Cardiac muscle cell (in vitro differentiated cells and primary cell): Measurements from ENCODE around the gene TRAF2. TPM values are rescaled to one million over a fixed set of nuclear protein-coding genes. Genes with fewer than 3 reads are reported as not detected.

ENCODE experiments used
- DNase-seq, 2 donors: peaks; one replicate each; pipeline versions ENCODE4 v3.0.0 to v3.0.0-alpha.2; 2010 to 2017; ENCODE audit warnings: low read depth in 1 of 2, low spot score in 1 of 2
- H3K27ac ChIP-seq: fragments of 200-600 bp; sonication (generic); 2 replicates; pipeline ENCODE4 v1.5.1; 2016
- H3K27me3 ChIP-seq: fragments of 200-600 bp; sonication (generic); 2 replicates; pipeline ENCODE4 v1.6.0; 2016; ENCODE audit warnings: control low read depth
- H3K36me3 ChIP-seq: fragments of 200-600 bp; sonication (generic); 2 replicates; pipeline ENCODE4 v1.5.1; 2016; ENCODE audit warnings: control low read depth
- H3K4me1 ChIP-seq: fragments of 200-600 bp; sonication (generic); 2 replicates; pipeline ENCODE4 v1.8.1; 2017; ENCODE audit warnings: low read depth, mild to moderate bottlenecking, mixed run types
- H3K4me3 ChIP-seq: fragments of 200-600 bp; sonication (generic); 2 replicates; pipeline ENCODE4 v1.5.1; 2016; ENCODE audit warnings: mild to moderate bottlenecking
- H3K9me3 ChIP-seq: fragments of 200-600 bp; sonication (generic); 2 replicates; pipeline ENCODE4 v1.5.1; 2017; ENCODE audit warnings: low read depth, mild to moderate bottlenecking, control low read depth
- polyA plus RNA-seq: library from polyadenylated mRNA; unstranded; fragments of >200 nt; fragmentation: Nextera tagmentation; extraction: Ambion mirVana; gene quantifications from 2 replicates; pipeline ENCODE4 v1.2.1, GENCODE V29; 2016
- total RNA-seq: library from RNA; depleted of rRNA; stranded (reverse); fragments of >200 nt; gene quantifications from 2 replicates; pipeline ENCODE4 v1.2.3, GENCODE V29; 2016
- TF ChIP-seq, protein P1 (sequence below): IDR thresholded peaks from 2 replicates; pipeline ENCODE4 v1.5.1; 2012; ENCODE audit warnings: low read depth, mild to moderate bottlenecking, low read length

Gene TRAF2
- total and polyA plus RNA-seq, 2 experiments from 2014 or later, result 25.6 to 37.2 TPM

DNA sequence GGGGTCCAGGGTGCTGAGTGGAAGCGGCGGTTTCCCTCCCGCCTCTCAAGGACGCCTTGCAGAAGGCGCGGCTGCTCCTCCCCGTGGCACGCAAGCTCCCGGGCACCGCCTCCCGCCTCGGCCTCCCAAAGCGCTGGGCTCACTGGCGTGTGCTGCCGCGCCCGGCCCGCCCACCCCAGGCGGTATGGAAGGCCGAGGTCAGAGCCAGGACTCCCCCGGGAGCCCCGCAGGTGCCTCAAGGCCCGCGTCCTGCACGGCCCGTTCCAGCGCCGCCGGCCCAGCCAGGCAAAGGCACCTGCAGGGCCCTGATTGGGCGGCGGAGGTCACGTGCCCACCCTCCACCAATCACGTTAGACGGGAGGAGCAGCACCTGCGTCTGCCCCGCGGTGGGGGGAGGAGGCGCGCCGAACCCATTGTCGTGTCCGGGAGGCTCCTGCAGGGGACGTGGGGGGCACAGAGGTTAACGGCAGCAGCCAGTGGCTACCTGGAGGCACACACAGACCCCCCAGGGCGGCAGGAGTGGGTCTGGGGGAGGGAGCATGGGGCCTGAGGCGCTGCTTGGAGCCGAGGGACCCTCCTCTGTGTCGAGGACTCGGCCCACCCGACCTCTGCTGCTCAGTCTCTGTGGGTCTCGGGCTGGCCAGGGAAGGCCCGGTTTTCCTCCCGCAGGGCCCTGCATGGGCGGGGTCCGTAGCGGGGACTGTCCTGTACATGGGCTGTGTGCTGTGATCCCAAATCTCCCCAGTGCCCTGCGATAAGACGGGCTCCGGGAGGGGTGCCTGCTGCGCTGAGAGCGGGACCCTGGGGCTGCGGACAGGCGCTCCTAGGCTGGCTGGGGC lies 63.7 kb downstream of the TRAF2 start:
- H3K27ac ChIP-seq, result peak overlapping the region; percentile 96

DNA sequence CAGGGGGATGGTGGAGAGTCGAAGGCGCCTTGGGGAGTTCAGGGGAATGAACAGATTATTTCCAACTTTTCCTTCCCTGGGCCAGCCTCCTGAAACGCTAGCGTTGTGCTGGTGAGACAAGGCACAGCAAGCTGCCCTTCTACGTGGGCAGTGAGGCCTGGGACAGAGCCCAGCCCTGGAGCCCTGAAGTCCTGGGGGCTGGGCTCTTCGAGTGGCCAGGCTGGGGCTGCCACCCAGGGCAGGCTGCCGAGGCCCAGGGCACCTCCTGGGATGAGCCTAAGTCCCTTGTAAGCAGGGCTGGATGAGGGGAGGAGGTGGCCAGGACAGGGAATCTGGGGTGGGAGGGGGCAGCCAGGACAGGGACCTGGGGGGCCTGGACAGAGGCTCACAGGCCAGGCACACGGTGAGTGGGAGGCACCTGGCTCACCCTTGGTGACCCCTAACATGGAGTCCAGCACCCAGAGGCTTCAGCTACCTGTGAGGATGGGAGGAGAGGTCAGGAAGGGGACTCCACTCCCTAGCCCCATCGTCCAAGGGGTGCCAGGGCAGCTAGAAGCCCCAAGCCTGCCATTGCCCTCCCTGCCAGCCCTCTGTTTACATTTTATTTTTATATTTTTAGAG lies 64.5 kb downstream of the TRAF2 start:
- Histone ChIP-seq H3K9me3 (no peaks in the 10 kb centered on the region), H3K4me3 (peak overlapping the region; percentile 47), H3K36me3 (no peaks in the 10 kb centered on the region), H3K4me1 (peaks cover 17% of the 10 kb centered on the region), H3K27ac (peak overlapping the region; percentile 96), H3K27me3 (no peaks in the 10 kb centered on the region)
- TF ChIP-seq, protein P1, sequence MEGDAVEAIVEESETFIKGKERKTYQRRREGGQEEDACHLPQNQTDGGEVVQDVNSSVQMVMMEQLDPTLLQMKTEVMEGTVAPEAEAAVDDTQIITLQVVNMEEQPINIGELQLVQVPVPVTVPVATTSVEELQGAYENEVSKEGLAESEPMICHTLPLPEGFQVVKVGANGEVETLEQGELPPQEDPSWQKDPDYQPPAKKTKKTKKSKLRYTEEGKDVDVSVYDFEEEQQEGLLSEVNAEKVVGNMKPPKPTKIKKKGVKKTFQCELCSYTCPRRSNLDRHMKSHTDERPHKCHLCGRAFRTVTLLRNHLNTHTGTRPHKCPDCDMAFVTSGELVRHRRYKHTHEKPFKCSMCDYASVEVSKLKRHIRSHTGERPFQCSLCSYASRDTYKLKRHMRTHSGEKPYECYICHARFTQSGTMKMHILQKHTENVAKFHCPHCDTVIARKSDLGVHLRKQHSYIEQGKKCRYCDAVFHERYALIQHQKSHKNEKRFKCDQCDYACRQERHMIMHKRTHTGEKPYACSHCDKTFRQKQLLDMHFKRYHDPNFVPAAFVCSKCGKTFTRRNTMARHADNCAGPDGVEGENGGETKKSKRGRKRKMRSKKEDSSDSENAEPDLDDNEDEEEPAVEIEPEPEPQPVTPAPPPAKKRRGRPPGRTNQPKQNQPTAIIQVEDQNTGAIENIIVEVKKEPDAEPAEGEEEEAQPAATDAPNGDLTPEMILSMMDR, result no peak
- DNase-seq, result no peak

More for the DNA sequence above, 63.7 kb downstream of the TRAF2 start:
- Histone ChIP-seq H3K36me3 (no peaks in the 10 kb centered on the region), H3K4me1 (peaks cover 17% of the 10 kb centered on the region), H3K27me3 (no peaks in the 10 kb centered on the region), H3K9me3 (no peaks in the 10 kb centered on the region), H3K4me3 (peak overlapping the region; percentile 47)
- peak; percentile 76 to 94 for DNase-seq
- TF ChIP-seq, protein P1, result no peak

DNA sequence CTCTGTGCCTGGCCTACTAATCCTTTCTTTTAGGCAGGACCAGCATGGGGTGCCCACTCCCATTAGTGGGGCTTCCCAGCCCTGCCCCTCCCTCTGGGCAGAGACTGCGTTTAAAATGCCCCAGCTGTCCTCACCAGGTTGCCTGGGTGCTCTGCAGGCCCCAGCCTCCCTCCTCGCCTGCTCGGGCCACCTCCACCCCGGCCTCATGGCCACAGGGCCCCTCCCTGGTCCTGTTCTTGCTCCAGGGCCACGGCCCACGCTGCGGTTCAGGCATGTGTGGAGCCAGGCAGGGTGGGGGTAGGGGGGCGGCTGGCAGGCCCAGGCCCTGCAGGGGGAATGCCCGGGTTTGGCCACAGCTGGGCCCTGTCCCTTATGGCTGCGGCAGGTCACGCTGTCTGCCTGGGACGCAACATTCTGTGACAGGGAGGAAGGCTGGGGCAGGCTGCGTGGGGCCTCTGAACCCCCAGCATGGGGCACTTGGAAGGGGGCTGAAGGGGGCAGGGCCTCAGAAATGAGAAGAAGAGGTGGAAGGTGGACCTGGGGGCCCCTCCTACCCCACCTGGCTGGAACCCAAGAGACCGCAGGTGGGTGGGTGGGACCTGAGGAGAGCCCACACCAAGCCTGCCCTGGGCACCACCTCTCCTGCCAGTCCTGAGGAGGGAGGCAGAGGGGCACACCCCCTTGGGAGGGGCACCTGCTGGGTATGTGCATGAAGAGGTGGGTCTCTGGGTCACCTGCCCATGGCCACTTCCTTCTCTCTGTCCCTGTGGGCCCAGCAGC lies 65.4 kb downstream of the TRAF2 start, which contains the start of gene LCN12:
LCN12 (plus strand) TSS at position 733 of the 780 bp plus-strand sequence. CDS start 55 bp downstream, outside the sequence.
- H3K4me3 ChIP-seq, result no peak within 1 kb of the TSS
- peaks cover 17% of the 10 kb centered on the region for H3K4me1 ChIP-seq
- peak within 1 kb of the TSS; percentile 43 for H3K27ac ChIP-seq
- TF ChIP-seq, protein P1, result no peak
- no peak for DNase-seq
- H3K27me3 ChIP-seq, result no peaks in the 10 kb centered on the region
- no peaks in the 10 kb centered on the region for H3K36me3 ChIP-seq
- no peaks in the 10 kb centered on the region for H3K9me3 ChIP-seq

DNA sequence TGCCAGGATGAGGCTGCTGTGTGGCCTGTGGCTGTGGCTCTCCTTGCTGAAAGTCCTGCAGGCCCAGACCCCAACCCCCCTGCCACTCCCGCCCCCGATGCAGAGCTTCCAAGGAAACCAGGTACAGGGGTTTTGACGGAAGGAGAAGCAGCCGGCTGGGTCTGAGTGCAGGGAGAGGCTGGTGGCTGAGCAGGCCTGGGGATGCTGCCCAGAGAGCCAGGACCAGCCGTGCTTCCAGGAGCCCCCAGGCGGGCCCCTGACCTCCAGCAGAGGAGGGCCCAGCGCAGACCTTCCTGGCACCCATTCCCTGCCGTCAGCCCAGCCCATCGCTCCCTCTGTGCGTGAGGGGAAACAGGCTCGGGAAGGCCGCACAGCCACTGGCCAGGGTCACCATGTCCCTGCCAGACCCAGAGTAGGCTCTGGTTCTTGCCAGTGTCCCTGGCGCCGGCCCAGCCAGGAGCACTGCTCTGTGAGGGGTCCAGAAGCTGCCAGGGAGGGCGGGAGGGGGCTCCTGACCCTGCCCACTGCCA lies 66.1 kb downstream of the TRAF2 start:
- TF ChIP-seq, protein P1, result no peak
- no peaks in the 10 kb centered on the region for H3K27me3 ChIP-seq
- H3K36me3 ChIP-seq, result no peaks in the 10 kb centered on the region
- no peak overlapping the region for H3K4me3 ChIP-seq
- peaks cover 17% of the 10 kb centered on the region for H3K4me1 ChIP-seq
- peak overlapping the region; percentile 43 for H3K27ac ChIP-seq
- no peaks in the 10 kb centered on the region for H3K9me3 ChIP-seq
- no peak for DNase-seq
